Endothelial cell of hepatic sinusoid (primary cell): ENCODE data around the gene NRG2.

ENCODE experiments used
- in situ Hi-C: cut with HindIII; loops from 2 replicates; pipeline ENCODE4 v1.10.0; 2017; ENCODE audit warnings: low sequenced_read_pairs

The NRG2 gene

DNA sequence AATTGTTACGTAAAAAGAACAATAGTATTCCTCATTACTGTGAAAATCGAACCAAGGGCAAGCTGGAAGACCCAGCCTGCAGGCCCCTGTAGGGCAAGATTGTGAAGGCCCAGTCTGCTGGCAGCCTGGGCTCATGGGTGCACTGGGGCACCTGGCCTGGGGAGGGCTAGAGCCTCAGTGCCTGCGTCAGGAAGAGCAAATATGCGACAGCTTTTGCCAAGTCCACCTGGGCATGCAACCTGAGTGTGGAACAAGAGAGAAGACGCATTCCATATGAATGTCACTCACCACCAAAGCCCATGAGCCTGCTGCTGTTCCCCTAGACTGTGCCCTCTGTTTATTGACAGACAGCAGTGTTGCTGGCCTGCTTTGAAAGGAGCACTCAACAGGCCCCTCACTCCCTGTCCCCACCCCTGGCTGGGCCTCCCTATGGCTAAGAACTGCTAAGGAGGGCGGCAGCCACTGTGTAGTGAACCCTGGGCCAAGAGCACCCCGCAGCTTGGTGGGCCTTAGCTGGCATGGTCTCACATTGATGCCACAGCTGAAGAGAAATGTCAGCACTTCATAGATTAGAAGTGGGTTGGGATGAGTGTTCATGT lies 219.2 kb downstream of the NRG2 start:
- in situ Hi-C loops = no loop called here

DNA sequence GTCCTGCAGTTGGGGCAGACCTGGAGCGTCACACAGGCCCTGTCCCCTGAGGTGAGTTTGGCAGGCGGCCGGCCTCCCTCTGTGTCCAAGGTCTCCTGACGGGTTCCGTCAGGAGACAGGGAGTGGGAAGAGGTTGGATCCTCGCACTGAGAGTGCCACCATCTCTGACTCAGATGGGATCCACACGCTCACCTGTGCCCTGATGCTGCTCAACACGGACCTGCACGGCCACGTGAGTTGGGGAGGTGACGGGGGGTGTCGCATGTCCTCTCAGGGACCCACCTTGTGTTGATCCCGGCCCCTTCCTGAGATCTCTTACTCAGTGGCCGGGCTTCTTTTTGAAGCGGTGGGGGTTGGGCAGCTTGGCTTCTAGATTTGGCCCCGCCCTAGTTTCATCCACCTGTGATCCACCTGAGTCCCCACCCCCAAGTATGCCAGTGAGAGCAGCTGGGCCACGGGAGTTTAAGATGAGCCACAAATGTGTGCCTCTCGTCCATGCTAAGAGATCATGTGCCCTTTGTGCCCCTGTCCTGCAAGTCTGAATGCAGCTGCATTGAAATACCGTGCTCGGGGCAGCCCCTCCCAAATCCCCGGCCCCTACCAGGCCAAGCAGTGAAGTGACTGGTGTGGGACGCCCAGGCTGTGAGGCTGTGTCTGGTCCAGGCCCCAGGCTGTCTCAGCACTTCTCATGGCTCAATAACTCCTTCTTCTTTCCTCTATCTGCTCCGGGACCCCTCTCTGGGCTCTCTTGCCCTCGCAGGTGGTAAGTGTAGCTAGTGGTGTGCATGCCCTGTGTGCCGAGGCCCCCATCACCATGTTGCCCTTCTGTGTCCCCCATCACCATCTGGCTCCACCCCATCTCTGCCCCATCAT lies 220.3 kb downstream of the NRG2 start:
- in situ Hi-C loops = no loop called here

GRCh38 chr5:139821806-139822552 lies 221.1 kb downstream of the NRG2 start:
- in situ Hi-C loops = no loop called here

DNA sequence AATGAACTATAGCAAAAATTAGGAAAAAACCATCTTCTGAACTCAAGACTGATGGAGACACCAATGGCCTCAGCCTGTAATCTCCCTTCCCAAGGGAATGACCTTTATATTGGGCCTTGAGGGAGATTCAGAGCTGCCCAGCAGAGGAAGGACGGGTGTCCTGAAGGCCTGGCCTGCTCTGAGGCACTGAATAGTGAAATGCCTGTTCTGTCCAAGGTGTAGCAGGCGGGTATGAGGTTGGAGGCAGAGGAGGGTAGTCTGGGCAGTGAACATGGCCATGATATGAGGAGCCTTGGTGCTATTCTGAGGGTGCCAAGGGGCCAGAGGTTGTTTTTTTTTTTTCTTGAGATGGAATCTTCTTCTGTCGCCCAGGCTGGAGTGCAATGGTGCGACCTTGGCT lies 222.5 kb downstream of the NRG2 start:
- in situ Hi-C loops = no loop called here

DNA sequence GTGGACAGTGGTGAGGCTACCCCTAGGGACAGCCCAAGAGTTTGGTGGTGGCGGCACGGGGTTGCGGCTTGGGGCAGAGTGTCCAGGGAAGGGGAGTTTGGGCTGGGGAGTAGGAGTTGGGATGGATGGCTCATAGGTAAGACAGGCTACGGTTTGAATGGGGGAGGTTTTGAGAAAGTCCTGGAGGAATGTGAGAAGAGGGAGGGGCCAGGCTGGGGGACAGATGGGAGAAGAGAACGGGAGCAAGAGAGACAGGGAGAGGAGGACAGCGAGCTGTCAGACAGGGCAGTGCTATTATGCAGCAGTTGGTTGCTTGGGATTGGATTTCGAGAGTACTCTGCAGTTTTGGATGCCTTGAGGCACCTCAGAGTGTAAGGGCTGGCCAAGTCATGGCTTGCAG lies 223.0 kb downstream of the NRG2 start:
- in situ Hi-C loops = no loop called here

DNA sequence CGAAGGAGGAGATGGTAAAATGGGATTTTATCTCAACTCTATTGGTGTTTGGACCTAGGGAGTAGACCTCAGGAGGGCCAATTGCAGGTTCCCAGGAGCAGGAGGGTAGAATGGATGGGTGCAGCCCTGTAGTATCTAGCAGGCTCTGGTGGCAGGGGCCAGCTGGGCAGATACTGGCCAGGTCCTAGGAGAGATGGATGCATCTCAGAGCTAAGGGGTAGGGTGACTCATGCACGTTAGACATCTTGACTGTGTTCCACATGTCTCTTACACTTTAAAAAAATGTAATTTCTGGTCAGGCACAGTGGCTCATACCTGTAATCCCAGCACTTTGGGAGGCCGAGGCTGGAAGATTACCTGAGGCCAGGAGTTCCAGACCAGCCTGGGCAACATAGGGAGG lies 225.1 kb downstream of the NRG2 start:
- in situ Hi-C loops = no loop called here

- in situ Hi-C loops = no loop called here
Observed at GRCh38 chr5:139817362-139817761, 225.7 kb downstream of the NRG2 start.

- in situ Hi-C loops = no loop called here
Observed at GRCh38 chr5:139816566-139816965, 226.5 kb downstream of the NRG2 start.

GRCh38 chr5:139814704-139815280 lies 228.3 kb downstream of the NRG2 start:
- in situ Hi-C loops = loop anchor here (5.0 kb wide), 1 partner anchor 73 kb away; no protein-coding TSS in a partner anchor

- in situ Hi-C loops = loop anchor here (5.0 kb wide), 1 partner anchor 73 kb away; no protein-coding TSS in a partner anchor
Observed at GRCh38 chr5:139814191-139814601, 228.9 kb downstream of the NRG2 start.

DNA sequence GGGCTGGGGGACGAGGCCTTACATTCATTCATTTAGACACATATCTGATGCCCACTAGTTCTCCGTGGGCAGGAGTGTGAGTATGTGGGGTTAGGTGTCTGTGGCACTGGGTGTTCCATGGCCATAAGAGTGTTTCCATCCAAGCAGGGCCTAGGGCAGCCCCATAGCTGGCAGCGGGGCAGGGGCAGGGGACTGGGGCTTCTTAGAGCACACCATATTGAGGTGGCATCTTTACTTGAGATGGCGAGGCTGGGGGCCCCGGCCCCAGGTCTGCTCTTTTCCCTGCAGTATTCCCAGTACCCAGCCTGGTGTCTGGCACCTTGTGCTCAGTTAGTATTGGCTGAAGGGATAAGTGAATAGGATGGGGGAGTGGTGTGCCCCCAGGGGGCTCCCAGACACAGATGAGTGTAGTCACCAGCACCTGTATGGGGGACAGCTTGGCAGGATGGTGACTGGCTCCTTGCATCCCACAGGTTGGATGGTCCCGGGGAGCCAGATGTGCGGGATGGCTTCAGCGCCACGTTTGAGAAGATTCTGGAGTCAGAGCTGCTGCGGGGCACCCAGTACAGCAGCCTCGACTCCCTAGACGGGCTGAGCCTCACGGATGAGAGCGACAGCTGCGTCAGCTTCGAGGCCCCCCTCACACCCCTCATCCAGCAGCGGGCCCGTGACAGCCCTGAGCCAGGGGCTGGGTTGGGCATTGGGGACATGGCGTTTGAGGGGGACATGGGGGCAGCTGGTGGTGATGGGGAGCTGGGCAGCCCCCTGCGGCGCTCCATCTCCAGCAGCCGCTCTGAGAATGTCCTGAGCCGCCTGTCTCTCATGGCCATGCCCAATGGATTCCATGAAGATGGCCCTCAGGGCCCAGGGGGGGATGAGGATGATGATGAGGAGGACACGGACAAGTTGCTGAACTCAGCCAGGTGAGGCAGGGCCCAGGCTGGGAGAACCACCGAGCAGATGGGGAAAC lies 230.0 kb downstream of the NRG2 start:
- in situ Hi-C loops = loop anchor here (5.0 kb wide), 1 partner anchor 74 kb away; no protein-coding TSS in a partner anchor

DNA sequence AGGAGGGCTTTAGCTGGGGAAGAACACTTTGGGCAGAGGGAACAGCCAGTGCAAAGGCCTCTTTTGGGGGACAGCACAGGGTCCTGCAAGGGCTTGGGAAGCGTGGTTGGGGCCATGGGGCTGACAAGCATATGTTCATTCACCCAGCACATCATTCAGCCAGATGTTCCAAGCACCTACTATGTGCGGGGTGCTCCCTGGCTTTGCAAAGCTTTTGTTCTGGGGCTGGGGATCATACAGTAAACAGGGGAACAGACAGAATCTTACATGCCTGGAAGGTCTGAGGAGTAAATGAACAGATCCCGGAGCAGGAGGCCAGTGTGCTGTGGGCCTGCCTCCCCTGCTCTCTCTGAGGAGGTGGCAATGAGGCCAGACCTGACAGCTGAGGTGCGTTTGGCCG lies 230.8 kb downstream of the NRG2 start:
- in situ Hi-C loops = loop anchor here (5.0 kb wide), 1 partner anchor 75 kb away; no protein-coding TSS in a partner anchor

GRCh38 chr5:139811274-139811607 lies 231.9 kb downstream of the NRG2 start:
- in situ Hi-C loops = loop anchor here (5.0 kb wide), 1 partner anchor 76 kb away; no protein-coding TSS in a partner anchor

DNA sequence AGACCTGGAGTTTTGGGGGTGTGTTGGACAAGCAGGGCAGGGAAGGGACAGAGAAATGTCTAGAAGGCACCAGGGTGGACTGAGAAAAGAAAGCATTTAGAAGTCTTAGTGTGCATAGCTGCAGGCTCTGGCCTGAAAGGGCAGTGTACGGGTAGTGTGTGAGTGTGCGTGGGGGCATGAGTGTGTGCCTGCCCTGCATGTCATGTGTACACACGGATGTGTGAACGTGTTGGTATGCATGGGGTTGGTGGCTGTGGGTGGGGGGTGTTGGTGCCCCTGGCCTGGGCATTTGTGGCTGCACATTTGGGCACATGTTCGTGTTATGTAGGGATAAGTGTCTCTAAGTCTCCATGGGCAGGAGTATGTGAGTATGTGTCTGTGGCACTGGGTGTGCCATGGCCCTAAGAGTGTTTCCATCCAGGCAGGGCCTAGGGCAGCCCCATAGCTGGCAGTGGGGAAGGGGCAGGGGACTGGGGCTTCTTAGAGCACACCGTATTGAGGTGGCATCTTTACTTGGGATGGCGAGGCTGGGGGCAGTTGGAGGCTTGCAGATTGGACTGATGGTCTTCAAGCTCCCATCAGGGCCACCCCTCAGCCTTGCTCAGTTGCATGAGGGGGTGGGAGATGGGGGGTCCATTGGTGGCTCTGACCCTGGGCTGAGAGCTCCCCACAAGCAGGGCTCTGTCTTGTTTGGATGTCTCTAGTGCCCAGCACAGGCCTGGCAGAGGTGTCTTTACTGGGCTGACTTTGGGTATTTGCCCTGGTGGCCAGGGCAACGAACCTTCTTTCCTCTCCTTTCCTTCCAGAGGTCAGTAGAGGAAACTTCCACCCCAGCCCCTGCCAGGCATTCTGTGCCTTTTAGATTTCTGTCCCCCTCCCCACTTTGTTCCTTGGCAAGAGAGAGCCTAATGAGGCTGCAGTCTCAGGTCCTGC lies 232.5 kb downstream of the NRG2 start:
- in situ Hi-C loops = loop anchor here (5.0 kb wide), 1 partner anchor 77 kb away; no protein-coding TSS in a partner anchor

GRCh38 chr5:139809331-139809810 lies 233.7 kb downstream of the NRG2 start:
- in situ Hi-C loops = no loop called here

DNA sequence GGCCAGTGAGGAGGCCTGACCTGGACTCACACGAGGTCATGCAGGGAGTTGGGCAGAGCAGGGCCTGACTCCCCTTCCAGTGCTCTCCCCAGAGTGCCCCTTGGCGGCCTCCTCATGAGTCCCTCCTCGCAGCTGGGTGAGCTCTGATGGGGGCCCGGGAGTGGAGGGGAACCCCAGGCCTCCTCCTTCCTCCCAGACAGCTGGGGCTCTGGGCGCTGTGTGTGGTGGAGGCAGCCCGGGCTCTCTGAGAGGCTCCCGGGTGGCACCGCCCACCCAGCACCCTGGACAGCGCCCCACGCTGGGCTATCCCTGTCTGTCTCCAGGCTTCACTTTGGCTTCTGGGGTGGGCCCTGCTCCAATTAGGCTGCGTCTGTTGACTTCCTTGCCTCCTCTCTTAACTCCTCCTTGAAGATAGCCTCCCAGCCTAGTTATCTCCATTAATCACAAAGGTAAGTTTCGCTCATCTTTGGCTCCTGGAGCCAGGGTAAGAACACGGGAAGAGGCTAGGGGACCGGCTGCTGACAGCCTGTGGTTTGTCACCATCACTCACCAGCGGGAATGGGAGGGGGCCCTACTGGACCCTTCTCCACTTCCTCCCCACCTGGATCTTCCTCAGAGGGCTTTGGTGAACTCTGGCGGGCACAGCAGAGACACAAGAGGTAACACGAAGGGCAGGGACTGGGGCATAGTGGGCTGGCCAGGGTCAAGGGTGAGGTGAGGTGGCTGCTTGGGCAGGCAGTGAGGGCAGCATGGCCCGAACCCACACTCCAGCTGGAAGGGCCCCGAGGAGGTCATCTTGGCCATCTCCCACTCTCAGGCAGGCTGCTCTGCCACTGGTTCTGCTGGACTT lies 234.4 kb downstream of the NRG2 start:
- in situ Hi-C loops = no loop called here

DNA sequence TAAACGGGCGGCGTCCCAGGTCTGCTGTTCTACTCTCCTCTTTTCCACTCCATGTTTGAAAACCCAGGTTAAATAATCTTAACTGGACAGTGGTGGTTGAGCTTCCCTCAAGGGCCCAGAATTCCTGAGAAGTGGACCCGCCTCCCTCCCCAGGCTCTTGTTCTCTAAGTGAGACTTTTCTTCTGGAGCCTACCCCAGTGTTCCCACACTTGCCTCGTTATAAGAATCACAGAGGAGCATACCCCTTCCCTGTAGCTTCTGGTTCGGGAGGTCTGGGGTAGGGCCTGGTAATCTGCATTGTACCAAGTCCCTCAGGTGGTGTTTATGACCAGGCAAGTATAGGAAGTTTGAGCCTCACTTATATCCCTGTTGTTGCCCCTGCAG lies 235.5 kb downstream of the NRG2 start:
- in situ Hi-C loops = no loop called here
